MM.1S (cell line): Measurements from ENCODE around the gene TMEM44.

Source experiments
- DNase-seq: peaks from one replicate; pipeline ENCODE4 v3.0.0-alpha.2; 2015
- H2AFZ ChIP-seq: fragments of 300-600 bp; sonication (generic); 2 replicates; pipeline ENCODE4 v1.6.0; 2016; ENCODE audit warnings: antibody characterized with exemption, low read length
- H3F3A ChIP-seq: fragments of 300-600 bp; sonication (generic); 2 replicates; pipeline ENCODE4 v1.6.1; 2016; ENCODE audit warnings: mild to moderate bottlenecking, antibody characterized with exemption, low read length, moderate library complexity, mixed read lengths; ENCODE audit not compliant: insufficient read depth
- H3K27ac ChIP-seq: fragments of 300-600 bp; sonication (generic); 2 replicates; pipeline ENCODE4 v1.5.1; 2016; ENCODE audit warnings: mild to moderate bottlenecking, low read length
- H3K27me3 ChIP-seq: fragments of 300-600 bp; sonication (generic); replicated peaks from 2 replicates; pipeline ENCODE4 v1.6.0; 2016; ENCODE audit warnings: low read length; ENCODE audit not compliant: insufficient read depth
- H3K36me3 ChIP-seq: fragments of 300-600 bp; sonication (generic); replicated peaks from 2 replicates; pipeline ENCODE4 v1.6.1; 2016; ENCODE audit warnings: mild to moderate bottlenecking, low read length, mixed read lengths; ENCODE audit not compliant: insufficient read depth
- H3K4me1 ChIP-seq: fragments of 300-600 bp; sonication (generic); 2 replicates; pipeline ENCODE4 v1.6.1; 2016; ENCODE audit warnings: low read length, mixed read lengths
- H3K4me2 ChIP-seq: fragments of 300-600 bp; sonication (generic); 2 replicates; pipeline ENCODE4 v1.6.0; 2016; ENCODE audit warnings: low read depth, low read length
- H3K4me3 ChIP-seq: fragments of 300-600 bp; sonication (generic); 2 replicates; pipeline ENCODE4 v1.5.1; 2016; ENCODE audit warnings: low read length, mixed read lengths
- H3K79me2 ChIP-seq: fragments of 300-600 bp; sonication (generic); 2 replicates; pipeline ENCODE4 v1.6.1; 2016; ENCODE audit warnings: mixed run types, low read length, mixed read lengths
- H3K9ac ChIP-seq: fragments of 300-600 bp; sonication (generic); 2 replicates; pipeline ENCODE4 v1.6.1; 2016; ENCODE audit warnings: low read length, mixed read lengths
- H3K9me2 ChIP-seq: fragments of 300-600 bp; sonication (generic); replicated peaks from 2 replicates; pipeline ENCODE4 v1.6.1; 2016; ENCODE audit warnings: mild to moderate bottlenecking, low read length, mixed read lengths; ENCODE audit not compliant: insufficient read depth
- H3K9me3 ChIP-seq: fragments of 300-600 bp; sonication (generic); replicated peaks from 2 replicates; pipeline ENCODE4 v1.6.1; 2016; ENCODE audit warnings: mild to moderate bottlenecking, low read length, mixed read lengths; ENCODE audit not compliant: insufficient read depth
- H4K20me1 ChIP-seq: fragments of 300-600 bp; sonication (generic); 2 replicates; pipeline ENCODE4 v1.6.1; 2016; ENCODE audit warnings: mild to moderate bottlenecking, low read length, moderate library complexity, mixed read lengths; ENCODE audit not compliant: insufficient read depth
- CTCF ChIP-seq: fragments of 300-600 bp; sonication (generic); IDR thresholded peaks from 2 replicates; pipeline ENCODE4 v1.5.1; 2016; ENCODE audit warnings: antibody characterized with exemption, low read length, mixed read lengths
- EZH2 ChIP-seq: fragments of 300-600 bp; sonication (generic); optimal IDR thresholded peaks from 2 replicates; pipeline ENCODE3; 2017; ENCODE audit warnings: low read depth, mild to moderate bottlenecking, antibody characterized with exemption, low read length, mixed read lengths
- EZH2phosphoT487 ChIP-seq: fragments of 300-600 bp; sonication (generic); IDR thresholded peaks from 2 replicates; pipeline ENCODE4 v1.6.1; 2018; ENCODE audit warnings: antibody characterized with exemption, low read length

The TMEM44 gene

DNA sequence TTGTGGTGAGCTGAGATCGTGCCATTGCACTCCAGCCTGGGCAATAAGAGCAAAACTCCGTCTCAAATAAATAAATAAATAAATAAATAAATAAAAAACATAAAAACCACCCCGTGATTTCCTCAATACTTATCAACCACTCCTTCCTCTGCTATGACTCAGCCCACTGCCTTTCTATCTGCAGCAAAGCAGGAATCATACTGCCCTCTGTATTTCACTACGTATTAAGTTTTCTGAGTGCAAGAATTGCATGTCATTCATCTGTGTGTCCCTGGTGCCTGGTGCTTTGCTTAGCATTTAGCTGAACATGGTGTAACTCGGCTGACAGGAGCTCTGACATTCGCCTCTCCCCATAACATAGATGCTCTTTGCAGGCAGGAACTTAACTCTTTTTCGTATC, 31.6 kb upstream of the TMEM44 start:
- Histone ChIP-seq H2AFZ (no peak overlapping the region), H3K9ac (no peak overlapping the region), H3K9me3 (no peaks in the 10 kb centered on the region), H3K4me3 (no peak overlapping the region), H3K4me1 (no peaks in the 10 kb centered on the region), H3K9me2 (no peaks in the 10 kb centered on the region), H3K79me2 (peaks cover 35% of the 10 kb centered on the region), H3K4me2 (no peak overlapping the region), H3K27me3 (no peaks in the 10 kb centered on the region), H3K27ac (no peak overlapping the region), H3F3A (no peaks in the 10 kb centered on the region), H3K36me3 (peaks cover 15% of the 10 kb centered on the region; the same call in 1 of the 2 replicates), H4K20me1 (no peaks in the 10 kb centered on the region)
- DNase-seq, result no peak
- TF ChIP-seq CTCF (no peak), EZH2phosphoT487 (no peak), EZH2 (no peak)

- no peaks in the 10 kb centered on the region for H3K9me2 ChIP-seq
- H3K9me3 ChIP-seq, result no peaks in the 10 kb centered on the region
- no peak overlapping the region for H3K9ac ChIP-seq
- H4K20me1 ChIP-seq, result no peaks in the 10 kb centered on the region
- peaks cover 12% of the 10 kb centered on the region; the same call in 1 of the 2 replicates for H3K79me2 ChIP-seq
- no peak overlapping the region for H2AFZ ChIP-seq
- no peak overlapping the region for H3K4me3 ChIP-seq
- DNase-seq, result no peak
- no peak overlapping the region for H3K27ac ChIP-seq
- H3K36me3 ChIP-seq, result peaks cover 22% of the 10 kb centered on the region; the same call in 1 of the 2 replicates
- no peaks in the 10 kb centered on the region for H3K27me3 ChIP-seq
- H3K4me2 ChIP-seq, result no peak overlapping the region
- no peaks in the 10 kb centered on the region for H3F3A ChIP-seq
- TF ChIP-seq EZH2phosphoT487 (no peak), EZH2 (no peak), CTCF (no peak)
- H3K4me1 ChIP-seq, result no peaks in the 10 kb centered on the region
Observed at GRCh38 chr3:194661946-194662345, 28.7 kb upstream of the TMEM44 start.

DNA sequence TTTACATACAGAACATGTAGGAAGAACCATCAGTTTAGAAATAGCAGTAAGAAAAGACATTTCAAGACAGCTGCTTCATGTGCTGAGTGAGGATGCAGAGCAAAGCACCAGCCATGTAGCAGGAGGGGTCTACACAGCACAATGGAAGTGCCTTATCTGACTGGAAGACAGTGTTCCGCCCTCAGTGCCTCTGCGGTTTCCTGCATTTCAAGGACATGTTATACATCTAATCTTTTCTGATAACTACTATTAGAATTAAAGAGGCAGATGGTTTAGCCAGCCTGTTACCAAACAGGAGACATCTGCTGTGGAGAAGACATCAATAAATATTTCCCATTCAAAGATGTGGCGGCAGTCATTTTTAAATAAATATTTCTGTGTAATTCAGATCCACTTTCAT, 28.2 kb upstream of the TMEM44 start:
- Histone ChIP-seq H3K27ac (no peak overlapping the region), H3K27me3 (no peaks in the 10 kb centered on the region), H2AFZ (no peak overlapping the region), H3K4me3 (no peak overlapping the region), H3F3A (no peaks in the 10 kb centered on the region), H3K4me2 (no peak overlapping the region), H3K9me3 (no peaks in the 10 kb centered on the region), H3K9me2 (no peaks in the 10 kb centered on the region), H3K79me2 (peaks cover 12% of the 10 kb centered on the region; the same call in 1 of the 2 replicates), H3K9ac (no peak overlapping the region), H3K4me1 (no peaks in the 10 kb centered on the region), H4K20me1 (no peaks in the 10 kb centered on the region), H3K36me3 (peaks cover 22% of the 10 kb centered on the region; the same call in 1 of the 2 replicates)
- DNase-seq, result no peak
- TF ChIP-seq EZH2phosphoT487 (no peak), EZH2 (no peak), CTCF (no peak)
